ENCODE results near the gene CPVL. TPM values are rescaled to one million over a fixed set of nuclear protein-coding genes. Genes with fewer than 3 reads are reported as not detected.
A peak's percentile ranks its signal among the peaks of the same experiment; 100 is the strongest.

The CPVL gene
- total and polyA plus RNA-seq, 2 donors (not counting 1 experiment from before 2014, with no cell fraction given), result 2.6 TPM; not detected in 1

DNA sequence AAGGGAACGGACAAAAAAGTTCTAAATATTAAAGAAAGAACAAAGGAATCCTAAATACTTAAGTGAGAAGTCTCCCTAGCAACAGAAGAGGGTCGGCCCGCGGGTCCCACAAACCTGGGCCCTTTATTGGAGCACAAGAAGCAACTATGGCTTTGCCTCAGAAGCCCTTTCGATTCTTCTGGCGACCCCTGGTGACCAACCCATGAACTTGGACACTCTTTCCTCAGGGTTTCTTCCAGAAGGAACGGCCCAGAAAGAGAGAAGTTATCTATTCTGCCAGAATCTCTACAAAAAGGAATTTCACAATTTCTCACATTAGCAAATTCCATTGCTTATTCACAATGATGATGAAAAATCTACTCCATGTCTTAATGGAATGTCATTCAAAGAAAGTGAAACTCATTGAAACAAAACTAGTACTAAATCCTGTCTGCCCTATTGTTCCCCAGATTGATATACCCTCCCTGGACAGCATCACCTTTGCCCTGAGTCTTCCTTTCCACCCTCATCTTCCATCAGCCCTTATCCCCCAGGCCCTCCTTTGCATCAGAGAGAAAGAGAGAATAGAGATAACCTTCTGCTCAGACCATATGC is 43.7 kb downstream of the CPVL start:
- Mint-ChIP-seq H3K4me3 (no peak overlapping the region), H3K27ac (no peak overlapping the region), H3K9me3 (ENCODE audit: insufficient read depth) (no peaks in the 10 kb centered on the region), H3K27me3 (peaks cover 5% of the 10 kb centered on the region), H3K4me1 (peaks cover 3% of the 10 kb centered on the region)
- TF ChIP-seq EZH2 (IDR thresholded peaks at IDR 0.05; ENCODE audit: borderline replicate concordance, insufficient read depth, low read depth, low read length, poor library complexity, severe bottlenecking), result no peak
- TF ChIP-seq, protein P1, sequence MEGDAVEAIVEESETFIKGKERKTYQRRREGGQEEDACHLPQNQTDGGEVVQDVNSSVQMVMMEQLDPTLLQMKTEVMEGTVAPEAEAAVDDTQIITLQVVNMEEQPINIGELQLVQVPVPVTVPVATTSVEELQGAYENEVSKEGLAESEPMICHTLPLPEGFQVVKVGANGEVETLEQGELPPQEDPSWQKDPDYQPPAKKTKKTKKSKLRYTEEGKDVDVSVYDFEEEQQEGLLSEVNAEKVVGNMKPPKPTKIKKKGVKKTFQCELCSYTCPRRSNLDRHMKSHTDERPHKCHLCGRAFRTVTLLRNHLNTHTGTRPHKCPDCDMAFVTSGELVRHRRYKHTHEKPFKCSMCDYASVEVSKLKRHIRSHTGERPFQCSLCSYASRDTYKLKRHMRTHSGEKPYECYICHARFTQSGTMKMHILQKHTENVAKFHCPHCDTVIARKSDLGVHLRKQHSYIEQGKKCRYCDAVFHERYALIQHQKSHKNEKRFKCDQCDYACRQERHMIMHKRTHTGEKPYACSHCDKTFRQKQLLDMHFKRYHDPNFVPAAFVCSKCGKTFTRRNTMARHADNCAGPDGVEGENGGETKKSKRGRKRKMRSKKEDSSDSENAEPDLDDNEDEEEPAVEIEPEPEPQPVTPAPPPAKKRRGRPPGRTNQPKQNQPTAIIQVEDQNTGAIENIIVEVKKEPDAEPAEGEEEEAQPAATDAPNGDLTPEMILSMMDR (IDR thresholded peaks at IDR 0.05), result peak; percentile 47
- no peaks in the 10 kb centered on the region for H3K27me3 ChIP-seq (replicated peaks in 1 of 4; ENCODE audit: control extremely low read depth in 1 of 4, control insufficient read depth in 3 of 4, insufficient read depth in 4 of 4, low read length in 3 of 4)
- H3K4me2 ChIP-seq (replicated peaks; ENCODE audit: low read depth, low read length, poor library complexity, severe bottlenecking), result no peak overlapping the region
- H3K9ac ChIP-seq (ENCODE audit: low read length), result no peak overlapping the region
- peak; percentile 30 for DNase-seq
- no peaks in the 10 kb centered on the region for H3K9me3 ChIP-seq (ENCODE audit: control extremely low read depth in 1 of 3, control insufficient read depth in 2 of 3, insufficient read depth in 1 of 3, low read length in 2 of 3)
- no peaks in the 10 kb centered on the region for H3K36me3 ChIP-seq (replicated peaks in 1 of 2; ENCODE audit: control extremely low read depth in 1 of 2, control insufficient read depth in 1 of 2, extremely low read depth in 1 of 2, insufficient read depth in 2 of 2, low read length in 1 of 2)
- H3K27ac ChIP-seq (ENCODE audit: low read length in 2 of 2), result no peak overlapping the region
- no peak for ATAC-seq (ENCODE audit: low read depth)
- no peaks in the 10 kb centered on the region for H4K20me1 ChIP-seq (ENCODE audit: control insufficient read depth, insufficient read depth, low read length, poor library complexity, severe bottlenecking)
- WGBS (ENCODE audit: insufficient coverage), result 2% methylated on average over 5 of the region's 7 CpGs
- intact Hi-C loops (cut with micrococcal nuclease), result loop anchor here (1.0 kb wide), 1 partner anchor 175 kb away; no protein-coding TSS in a partner anchor
- ChIA-PET CTCF (interaction anchor here (1.3 to 2.0 kb wide), 2 partner anchors 176 to 180 kb away, joined by 5 to 8 read pairs; no protein-coding TSS in a partner anchor), POLR2A (no interaction called here)
- no peaks in the 10 kb centered on the region for H3K4me1 ChIP-seq (ENCODE audit: control insufficient read depth in 2 of 2, insufficient read depth in 2 of 2, low read length in 2 of 2)
- H3K4me3 ChIP-seq (ENCODE audit: control extremely low read depth in 1 of 5, extremely low read depth in 1 of 5, insufficient read depth in 1 of 5, low read depth in 2 of 5, low read length in 4 of 5), result no peak overlapping the region
- no peaks in the 10 kb centered on the region for H3K79me2 ChIP-seq (ENCODE audit: control insufficient read depth, insufficient read depth, low read length)
- no peak overlapping the region for H2AFZ ChIP-seq (ENCODE audit: insufficient read depth, low read depth, low read length, poor library complexity, severe bottlenecking)

DNA sequence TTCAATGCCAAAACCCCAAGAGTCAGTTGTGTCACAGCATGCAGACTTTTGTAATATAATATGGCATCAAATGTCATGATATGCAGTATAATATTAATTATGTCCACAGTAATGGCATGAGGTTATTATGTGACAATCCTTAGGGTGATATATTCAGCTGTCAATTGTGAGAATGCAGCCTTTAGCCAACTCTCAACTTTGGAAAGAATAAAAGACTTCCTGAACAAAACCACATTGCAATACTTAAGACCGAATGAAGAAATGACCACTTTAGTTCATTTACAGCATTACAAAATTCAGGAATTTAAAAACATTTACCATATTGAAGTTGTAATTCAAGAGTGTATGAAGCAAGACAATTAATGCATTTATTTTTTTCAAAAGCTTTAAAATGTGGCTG is 45.4 kb downstream of the CPVL start:
- H3K4me2 ChIP-seq (replicated peaks; ENCODE audit: low read depth, low read length, poor library complexity, severe bottlenecking), result no peak overlapping the region
- H3K36me3 ChIP-seq (replicated peaks in 1 of 2; ENCODE audit: control extremely low read depth in 1 of 2, control insufficient read depth in 1 of 2, extremely low read depth in 1 of 2, insufficient read depth in 2 of 2, low read length in 1 of 2), result no peaks in the 10 kb centered on the region
- DNase-seq, result no peak
- H3K9ac ChIP-seq (ENCODE audit: low read length), result no peak overlapping the region
- no peak overlapping the region for H3K27ac ChIP-seq (ENCODE audit: low read length in 2 of 2)
- ChIA-PET CTCF (interaction anchor here (1.3 to 3.7 kb wide), 2 partner anchors 8 to 179 kb away, joined by 3 to 13 read pairs; no protein-coding TSS in a partner anchor), POLR2A (no interaction called here)
- WGBS (ENCODE audit: insufficient coverage), result no CpG with 5 or more reads among the region's 1 CpG
- TF ChIP-seq, protein P1 (IDR thresholded peaks at IDR 0.05), result no peak
- TF ChIP-seq EZH2 (IDR thresholded peaks at IDR 0.05; ENCODE audit: borderline replicate concordance, insufficient read depth, low read depth, low read length, poor library complexity, severe bottlenecking), result no peak
- intact Hi-C loops (cut with micrococcal nuclease), result no loop called here
- no peak overlapping the region for H3K4me3 Mint-ChIP-seq
- H3K27me3 Mint-ChIP-seq, result peaks cover 11% of the 10 kb centered on the region
- H2AFZ ChIP-seq (ENCODE audit: insufficient read depth, low read depth, low read length, poor library complexity, severe bottlenecking), result no peak overlapping the region
- H4K20me1 ChIP-seq (ENCODE audit: control insufficient read depth, insufficient read depth, low read length, poor library complexity, severe bottlenecking), result no peaks in the 10 kb centered on the region
- peaks cover 3% of the 10 kb centered on the region for H3K4me1 Mint-ChIP-seq
- ATAC-seq (ENCODE audit: low read depth), result no peak
- H3K4me1 ChIP-seq (ENCODE audit: control insufficient read depth in 2 of 2, insufficient read depth in 2 of 2, low read length in 2 of 2), result no peaks in the 10 kb centered on the region
- H3K27ac Mint-ChIP-seq, result no peak overlapping the region
- H3K9me3 ChIP-seq (ENCODE audit: control extremely low read depth in 1 of 3, control insufficient read depth in 2 of 3, insufficient read depth in 1 of 3, low read length in 2 of 3), result no peaks in the 10 kb centered on the region
- no peaks in the 10 kb centered on the region for H3K9me3 Mint-ChIP-seq (ENCODE audit: insufficient read depth)
- H3K27me3 ChIP-seq (replicated peaks in 1 of 4; ENCODE audit: control extremely low read depth in 1 of 4, control insufficient read depth in 3 of 4, insufficient read depth in 4 of 4, low read length in 3 of 4), result no peaks in the 10 kb centered on the region
- H3K79me2 ChIP-seq (ENCODE audit: control insufficient read depth, insufficient read depth, low read length), result no peaks in the 10 kb centered on the region
- H3K4me3 ChIP-seq (ENCODE audit: control extremely low read depth in 1 of 5, extremely low read depth in 1 of 5, insufficient read depth in 1 of 5, low read depth in 2 of 5, low read length in 4 of 5), result no peak overlapping the region

Data from B cell (primary cell).